BJ (cell line): ENCODE data around the gene GULP1. TPM values are rescaled to one million over a fixed set of nuclear protein-coding genes. Genes with fewer than 3 reads are reported as not detected.

Experiments used
- CTCF ChIA-PET: fragments of 350-600 bp; formaldehyde crosslinking; extraction: SDS; loops from one replicate; lab custom pipeline; 2021; ENCODE audit warnings: antibody characterized with exemption, inconsistent platforms; lab: Yijun Ruan, JAX
- POLR2A ChIA-PET: fragments of 300-600 bp; sonication (Branson Sonifier 250); formaldehyde crosslinking; extraction: SDS; loops from one replicate; lab custom pipeline; 2021; ENCODE audit warnings: antibody characterized with exemption; lab: Charles Lee
- DNase-seq: peaks from one replicate; pipeline ENCODE4 v3.0.0-alpha.2; 2011; ENCODE audit warnings: low read depth
- H3K27me3 ChIP-seq: 2 replicates; pipeline ENCODE4 v1.6.0; 2011; ENCODE audit warnings: low read length; ENCODE audit not compliant: control insufficient read depth, insufficient read depth
- H3K36me3 ChIP-seq: 2 replicates; pipeline ENCODE4 v1.5.1; 2011; ENCODE audit warnings: low read length; ENCODE audit not compliant: control insufficient read depth, insufficient read depth
- H3K4me3 ChIP-seq: 2 replicates; pipeline ENCODE4 v1.5.1; 2011; ENCODE audit warnings: low read depth, mild to moderate bottlenecking, control low read depth, low read length
- CTCF ChIP-seq: IDR thresholded peaks from 2 replicates; pipeline ENCODE4 v1.5.1; 2011; ENCODE audit warnings: low read depth, mild to moderate bottlenecking, control low read depth, inconsistent platforms, low read length, moderate library complexity; ENCODE audit not compliant: insufficient read depth
- polyA plus RNA-seq: library from polyadenylated mRNA; depleted of rRNA; stranded (reverse); fragments of >200 nt; gene quantifications from 2 replicates; pipeline ENCODE4 v1.2.3, GENCODE V29; 2011

Gene GULP1
- polyA plus RNA-seq, 1 experiment = 31.0 TPM

- Histone ChIP-seq H3K4me3 (no peak overlapping the region), H3K27me3 (no peaks in the 10 kb centered on the region), H3K36me3 (no peaks in the 10 kb centered on the region)
- no peak for DNase-seq
- ChIA-PET POLR2A (no interaction called here), CTCF (interaction anchor here (0.6 kb wide), 1 partner anchor 821 kb away, joined by 3 read pairs; no protein-coding TSS in a partner anchor)
- no peak for TF ChIP-seq CTCF
Observed at GRCh38 chr2:188609321-188610049, 317.8 kb downstream of the GULP1 start.

GRCh38 chr2:188610050-188610444 lies 318.4 kb downstream of the GULP1 start:
- ChIA-PET POLR2A (no interaction called here), CTCF (interaction anchor here (0.6 kb wide), 1 partner anchor 820 kb away, joined by 3 read pairs; no protein-coding TSS in a partner anchor)
- Histone ChIP-seq H3K27me3 (no peaks in the 10 kb centered on the region), H3K4me3 (no peak overlapping the region), H3K36me3 (no peaks in the 10 kb centered on the region)
- DNase-seq = no peak
- no peak for TF ChIP-seq CTCF

- Histone ChIP-seq H3K36me3 (no peaks in the 10 kb centered on the region), H3K4me3 (no peak overlapping the region), H3K27me3 (no peaks in the 10 kb centered on the region)
- ChIA-PET POLR2A (no interaction called here), CTCF (interaction anchor here (0.5 kb wide), 1 partner anchor 124 kb away, joined by 5 read pairs; no protein-coding TSS in a partner anchor)
- no peak for TF ChIP-seq CTCF
- DNase-seq = no peak
Observed at GRCh38 chr2:188610827-188611226, 319.2 kb downstream of the GULP1 start.

- no peak for TF ChIP-seq CTCF
- CTCF ChIA-PET = interaction anchor here (0.6 kb wide), 1 partner anchor 12 kb away, joined by 4 read pairs; no protein-coding TSS in a partner anchor
- DNase-seq = no peak
Observed at GRCh38 chr2:188619146-188619545, 327.5 kb downstream of the GULP1 start.

GRCh38 chr2:188620916-188621315 lies 329.2 kb downstream of the GULP1 start:
- CTCF ChIA-PET = no interaction called here
- no peaks in the 10 kb centered on the region for H3K36me3 ChIP-seq
- POLR2A ChIA-PET = no interaction called here
- no peaks in the 10 kb centered on the region for H3K27me3 ChIP-seq
- no peak for DNase-seq
- no peak overlapping the region for H3K4me3 ChIP-seq
- TF ChIP-seq CTCF = no peak

More at GRCh38 chr2:188619146-188619545, 327.5 kb downstream of the GULP1 start:
- POLR2A ChIA-PET = no interaction called here
- no peaks in the 10 kb centered on the region for H3K36me3 ChIP-seq
- H3K27me3 ChIP-seq = no peaks in the 10 kb centered on the region
- H3K4me3 ChIP-seq = no peak overlapping the region
